Activated naive CD4-positive, alpha-beta T cell treated with anti-CD3 and anti-CD28 coated beads, Interleukin-2, amount 50 U/mL, for 24 hours (primary cell): Measurements from ENCODE around the gene TNFSF13.

Experiments used
- H3K27ac Mint-ChIP-seq: one replicate; pipeline ENCODE4 v1.8.0; 2021; ENCODE audit warnings: mild to moderate bottlenecking, mixed read lengths
- H3K27me3 Mint-ChIP-seq: one replicate; pipeline ENCODE4 v1.8.0; 2021; ENCODE audit warnings: mixed read lengths
- H3K36me3 Mint-ChIP-seq: one replicate; pipeline ENCODE4 v1.8.0; 2021; ENCODE audit warnings: mixed read lengths
- H3K4me1 Mint-ChIP-seq: one replicate; pipeline ENCODE4 v1.8.0; 2021; ENCODE audit warnings: mixed read lengths
- H3K4me3 Mint-ChIP-seq: one replicate; pipeline ENCODE4 v1.8.0; 2021; ENCODE audit warnings: mild to moderate bottlenecking, mixed read lengths
- H3K9me3 Mint-ChIP-seq: one replicate; pipeline ENCODE4 v1.8.0; 2021; ENCODE audit warnings: mixed read lengths

Gene TNFSF13, protein sequence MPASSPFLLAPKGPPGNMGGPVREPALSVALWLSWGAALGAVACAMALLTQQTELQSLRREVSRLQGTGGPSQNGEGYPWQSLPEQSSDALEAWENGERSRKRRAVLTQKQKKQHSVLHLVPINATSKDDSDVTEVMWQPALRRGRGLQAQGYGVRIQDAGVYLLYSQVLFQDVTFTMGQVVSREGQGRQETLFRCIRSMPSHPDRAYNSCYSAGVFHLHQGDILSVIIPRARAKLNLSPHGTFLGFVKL

DNA sequence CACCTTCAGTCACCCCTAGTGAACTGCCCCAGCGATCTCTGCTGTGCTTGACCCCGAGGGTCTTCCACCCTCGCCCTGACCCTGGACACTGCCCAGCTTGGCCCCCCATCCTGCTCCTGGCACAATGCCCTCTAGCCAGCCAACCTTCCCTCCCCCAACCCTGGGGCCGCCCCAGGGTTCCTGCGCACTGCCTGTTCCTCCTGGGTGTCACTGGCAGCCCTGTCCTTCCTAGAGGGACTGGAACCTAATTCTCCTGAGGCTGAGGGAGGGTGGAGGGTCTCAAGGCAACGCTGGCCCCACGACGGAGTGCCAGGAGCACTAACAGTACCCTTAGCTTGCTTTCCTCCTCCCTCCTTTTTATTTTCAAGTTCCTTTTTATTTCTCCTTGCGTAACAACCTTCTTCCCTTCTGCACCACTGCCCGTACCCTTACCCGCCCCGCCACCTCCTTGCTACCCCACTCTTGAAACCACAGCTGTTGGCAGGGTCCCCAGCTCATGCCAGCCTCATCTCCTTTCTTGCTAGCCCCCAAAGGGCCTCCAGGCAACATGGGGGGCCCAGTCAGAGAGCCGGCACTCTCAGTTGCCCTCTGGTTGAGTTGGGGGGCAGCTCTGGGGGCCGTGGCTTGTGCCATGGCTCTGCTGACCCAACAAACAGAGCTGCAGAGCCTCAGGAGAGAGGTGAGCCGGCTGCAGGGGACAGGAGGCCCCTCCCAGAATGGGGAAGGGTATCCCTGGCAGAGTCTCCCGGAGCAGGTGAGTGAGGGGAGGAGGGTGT, at the start of gene TNFSF13:
TNFSF13 (plus strand) TSS at position 207 of the 776 bp plus-strand sequence; CDS start at position 497, 290 bp downstream.
- Mint-ChIP-seq H3K27me3 (no peaks in the 10 kb centered on the region), H3K4me3 (peak within 1 kb of the TSS; percentile 44), H3K4me1 (peaks cover 67% of the 10 kb centered on the region), H3K9me3 (no peaks in the 10 kb centered on the region), H3K36me3 (peaks cover 5% of the 10 kb centered on the region), H3K27ac (peak within 1 kb of the TSS; percentile 76)

DNA sequence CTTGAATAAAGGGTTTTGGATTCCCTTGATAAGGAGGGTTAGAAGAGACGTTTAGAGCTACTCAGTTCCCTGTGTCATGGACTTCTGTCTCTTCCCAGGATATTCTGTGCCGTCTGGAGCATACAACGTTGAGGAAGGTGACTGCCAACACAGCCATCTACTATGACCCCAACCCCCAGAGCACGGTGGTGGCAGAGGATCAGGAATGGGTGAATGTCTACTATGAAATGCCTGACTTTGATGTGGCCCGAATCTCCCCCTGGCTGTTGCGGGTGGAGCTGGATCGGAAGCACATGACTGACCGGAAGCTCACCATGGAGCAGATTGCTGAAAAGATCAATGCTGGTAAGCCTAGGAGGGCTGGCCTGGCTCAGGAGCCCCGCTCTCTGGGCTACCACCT, 49.7 kb upstream of the TNFSF13 start:
- no peaks in the 10 kb centered on the region for H3K4me1 Mint-ChIP-seq
- H3K27ac Mint-ChIP-seq: no peak overlapping the region
- no peak overlapping the region for H3K4me3 Mint-ChIP-seq
- H3K36me3 Mint-ChIP-seq: peaks cover 10% of the 10 kb centered on the region
- H3K9me3 Mint-ChIP-seq: no peaks in the 10 kb centered on the region
- no peaks in the 10 kb centered on the region for H3K27me3 Mint-ChIP-seq

DNA sequence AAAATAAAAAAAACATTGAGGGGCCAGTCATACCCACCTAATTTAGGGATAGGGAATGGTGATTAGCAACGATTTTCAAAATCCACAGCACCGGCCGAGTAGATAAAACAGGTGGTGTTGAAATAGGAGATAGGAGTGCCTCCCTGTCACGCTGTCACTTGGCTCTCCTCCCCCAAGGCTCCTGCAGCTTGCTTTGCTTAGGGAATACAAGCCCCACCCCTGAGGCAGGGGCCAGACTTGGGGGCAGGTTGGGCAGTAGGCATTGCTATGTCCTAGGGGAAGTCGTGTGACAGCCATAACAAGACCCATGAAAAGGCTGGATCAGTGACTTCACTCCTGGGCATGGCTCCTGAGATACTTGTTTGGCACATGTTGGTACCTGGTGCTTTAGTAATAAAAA, 48.6 kb upstream of the TNFSF13 start:
- no peaks in the 10 kb centered on the region for H3K9me3 Mint-ChIP-seq
- H3K27me3 Mint-ChIP-seq: no peaks in the 10 kb centered on the region
- H3K4me3 Mint-ChIP-seq: no peak overlapping the region
- H3K4me1 Mint-ChIP-seq: peaks cover 4% of the 10 kb centered on the region
- no peak overlapping the region for H3K27ac Mint-ChIP-seq
- H3K36me3 Mint-ChIP-seq: peaks cover 6% of the 10 kb centered on the region

DNA sequence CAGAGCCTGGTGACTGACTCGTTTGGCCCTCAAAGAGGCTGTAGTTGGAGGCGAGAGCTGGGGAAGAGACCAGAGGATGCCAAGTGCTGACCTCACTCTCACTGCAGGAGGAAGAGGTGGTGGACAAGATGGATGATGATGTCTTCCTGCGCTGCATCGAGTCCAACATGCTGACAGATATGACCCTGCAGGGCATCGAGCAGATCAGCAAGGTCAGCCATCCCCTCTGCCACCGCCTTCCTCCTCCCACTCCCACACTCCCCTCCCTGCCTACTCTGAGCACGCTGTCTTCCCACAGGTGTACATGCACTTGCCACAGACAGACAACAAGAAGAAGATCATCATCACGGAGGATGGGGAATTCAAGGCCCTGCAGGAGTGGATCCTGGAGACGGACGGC, 47.4 kb upstream of the TNFSF13 start:
- H3K27me3 Mint-ChIP-seq: no peaks in the 10 kb centered on the region
- peaks cover 4% of the 10 kb centered on the region for H3K4me1 Mint-ChIP-seq
- H3K36me3 Mint-ChIP-seq: peaks cover 3% of the 10 kb centered on the region
- no peak overlapping the region for H3K27ac Mint-ChIP-seq
- no peak overlapping the region for H3K4me3 Mint-ChIP-seq
- no peaks in the 10 kb centered on the region for H3K9me3 Mint-ChIP-seq

DNA sequence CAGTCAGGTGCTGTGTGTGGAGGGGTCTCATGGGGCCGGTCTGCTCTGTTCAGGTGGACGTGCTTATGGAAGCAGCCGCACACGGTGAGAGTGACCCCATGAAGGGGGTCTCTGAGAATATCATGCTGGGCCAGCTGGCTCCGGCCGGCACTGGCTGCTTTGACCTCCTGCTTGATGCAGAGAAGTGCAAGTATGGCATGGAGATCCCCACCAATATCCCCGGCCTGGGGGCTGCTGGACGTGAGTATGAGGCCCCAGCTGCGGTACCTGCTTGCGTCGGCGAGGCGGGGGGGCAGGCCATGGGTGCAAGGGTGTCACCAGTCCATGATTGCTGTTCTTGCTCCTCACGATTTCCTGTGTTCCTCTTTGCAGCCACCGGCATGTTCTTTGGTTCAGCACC, 46.4 kb upstream of the TNFSF13 start:
- H3K27me3 Mint-ChIP-seq: no peaks in the 10 kb centered on the region
- peaks cover 4% of the 10 kb centered on the region for H3K4me1 Mint-ChIP-seq
- H3K4me3 Mint-ChIP-seq: no peak overlapping the region
- no peaks in the 10 kb centered on the region for H3K9me3 Mint-ChIP-seq
- H3K27ac Mint-ChIP-seq: peak overlapping the region; percentile 82
- peaks cover 3% of the 10 kb centered on the region for H3K36me3 Mint-ChIP-seq

DNA sequence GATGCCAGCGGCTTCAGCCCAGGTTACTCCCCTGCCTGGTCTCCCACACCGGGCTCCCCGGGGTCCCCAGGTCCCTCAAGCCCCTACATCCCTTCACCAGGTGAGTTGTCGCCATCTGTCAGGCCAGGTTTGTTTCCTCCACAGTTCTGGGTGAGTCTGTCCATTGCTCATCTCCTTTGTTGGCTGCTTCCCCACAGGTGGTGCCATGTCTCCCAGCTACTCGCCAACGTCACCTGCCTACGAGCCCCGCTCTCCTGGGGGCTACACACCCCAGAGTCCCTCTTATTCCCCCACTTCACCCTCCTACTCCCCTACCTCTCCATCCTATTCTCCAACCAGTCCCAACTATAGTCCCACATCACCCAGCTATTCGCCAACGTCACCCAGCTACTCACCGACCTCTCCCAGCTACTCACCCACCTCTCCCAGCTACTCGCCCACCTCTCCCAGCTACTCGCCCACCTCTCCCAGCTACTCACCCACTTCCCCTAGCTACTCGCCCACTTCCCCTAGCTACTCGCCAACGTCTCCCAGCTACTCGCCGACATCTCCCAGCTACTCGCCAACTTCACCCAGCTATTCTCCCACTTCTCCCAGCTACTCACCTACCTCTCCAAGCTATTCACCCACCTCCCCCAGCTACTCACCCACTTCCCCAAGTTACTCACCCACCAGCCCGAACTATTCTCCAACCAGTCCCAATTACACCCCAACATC, 45.6 kb upstream of the TNFSF13 start:
- peaks cover 4% of the 10 kb centered on the region for H3K4me1 Mint-ChIP-seq
- no peak overlapping the region for H3K27ac Mint-ChIP-seq
- H3K27me3 Mint-ChIP-seq: no peaks in the 10 kb centered on the region
- H3K9me3 Mint-ChIP-seq: no peaks in the 10 kb centered on the region
- peaks cover 3% of the 10 kb centered on the region for H3K36me3 Mint-ChIP-seq
- H3K4me3 Mint-ChIP-seq: no peak overlapping the region

DNA sequence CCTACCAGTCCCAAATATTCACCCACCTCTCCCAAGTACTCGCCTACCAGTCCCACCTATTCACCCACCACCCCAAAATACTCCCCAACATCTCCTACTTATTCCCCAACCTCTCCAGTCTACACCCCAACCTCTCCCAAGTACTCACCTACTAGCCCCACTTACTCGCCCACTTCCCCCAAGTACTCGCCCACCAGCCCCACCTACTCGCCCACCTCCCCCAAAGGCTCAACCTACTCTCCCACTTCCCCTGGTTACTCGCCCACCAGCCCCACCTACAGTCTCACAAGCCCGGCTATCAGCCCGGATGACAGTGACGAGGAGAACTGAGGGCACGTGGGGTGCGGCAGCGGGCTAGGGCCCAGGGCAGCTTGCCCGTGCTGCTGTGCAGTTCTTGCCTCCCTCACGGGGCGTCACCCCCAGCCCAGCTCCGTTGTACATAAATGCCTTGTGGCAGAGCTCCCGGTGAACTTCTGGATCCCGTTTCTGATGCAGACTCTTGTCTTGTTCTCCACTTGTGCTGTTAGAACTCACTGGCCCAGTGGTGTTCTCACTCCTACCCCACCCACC, 44.6 kb upstream of the TNFSF13 start:
- peaks cover 3% of the 10 kb centered on the region for H3K36me3 Mint-ChIP-seq
- H3K9me3 Mint-ChIP-seq: no peaks in the 10 kb centered on the region
- H3K4me3 Mint-ChIP-seq: no peak overlapping the region
- H3K27me3 Mint-ChIP-seq: no peaks in the 10 kb centered on the region
- peak overlapping the region; percentile 43 for H3K27ac Mint-ChIP-seq
- H3K4me1 Mint-ChIP-seq: peaks cover 4% of the 10 kb centered on the region

DNA sequence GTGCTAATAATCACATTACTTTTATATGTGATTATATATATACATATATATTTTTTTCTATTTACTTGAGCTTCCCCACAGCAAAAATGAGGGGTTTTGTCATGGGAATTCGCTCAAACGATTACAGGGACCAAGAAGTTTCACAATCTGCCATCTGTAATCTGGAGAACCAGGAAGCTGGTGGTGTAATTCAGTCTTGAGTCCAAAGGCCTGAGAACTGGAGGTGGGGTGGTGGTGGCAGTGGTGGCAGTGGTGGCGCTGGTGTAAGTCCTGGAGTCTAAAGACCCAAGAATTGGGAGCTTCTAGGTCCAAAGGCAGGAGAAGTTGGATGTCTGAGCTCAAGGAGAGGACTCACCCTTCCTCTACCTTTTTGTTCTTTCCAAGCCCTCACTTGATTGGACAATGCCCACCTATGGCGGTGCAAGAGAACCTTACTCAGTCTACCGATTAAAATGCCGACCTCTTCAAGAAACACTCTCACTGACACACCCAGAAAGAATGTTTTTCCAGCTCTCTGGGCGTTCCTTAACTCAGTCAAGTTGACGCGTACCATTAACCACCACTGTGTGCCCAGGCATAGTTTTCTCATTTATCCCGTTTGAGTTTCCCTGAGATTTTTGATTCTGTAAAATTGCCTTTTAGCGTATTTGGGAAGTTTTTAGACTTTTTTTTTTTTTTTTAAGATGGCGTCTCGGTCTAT, 42.5 kb upstream of the TNFSF13 start:
- H3K36me3 Mint-ChIP-seq: peaks cover 3% of the 10 kb centered on the region
- peaks cover 4% of the 10 kb centered on the region for H3K4me1 Mint-ChIP-seq

DNA sequence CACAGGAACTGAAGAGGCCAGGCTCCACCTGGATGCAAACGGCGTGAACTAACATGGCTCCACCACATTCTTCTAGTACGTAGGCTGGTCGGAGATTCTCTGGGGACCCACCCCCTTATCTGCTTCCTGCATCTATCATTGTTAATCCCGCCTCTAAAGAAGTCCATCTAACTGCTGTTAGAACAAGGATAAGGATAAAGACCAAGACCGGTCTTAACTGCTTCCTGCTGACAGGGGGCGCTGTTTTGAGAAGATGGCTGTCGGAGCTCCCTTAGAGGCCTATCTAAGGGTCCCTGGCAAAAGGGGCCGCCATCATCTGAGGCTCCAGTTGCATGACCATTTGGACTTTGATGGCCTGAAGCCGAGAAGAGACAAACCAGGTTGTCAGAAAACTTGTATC, 35.5 kb upstream of the TNFSF13 start:
- Mint-ChIP-seq H3K36me3 (no peaks in the 10 kb centered on the region), H3K27me3 (no peaks in the 10 kb centered on the region), H3K27ac (no peak overlapping the region), H3K4me1 (peaks cover 7% of the 10 kb centered on the region), H3K9me3 (no peaks in the 10 kb centered on the region), H3K4me3 (no peak overlapping the region)

More for the DNA sequence above, 42.5 kb upstream of the TNFSF13 start:
- Mint-ChIP-seq H3K27ac (peak overlapping the region; percentile 32), H3K4me3 (no peak overlapping the region), H3K9me3 (no peaks in the 10 kb centered on the region), H3K27me3 (no peaks in the 10 kb centered on the region)

DNA sequence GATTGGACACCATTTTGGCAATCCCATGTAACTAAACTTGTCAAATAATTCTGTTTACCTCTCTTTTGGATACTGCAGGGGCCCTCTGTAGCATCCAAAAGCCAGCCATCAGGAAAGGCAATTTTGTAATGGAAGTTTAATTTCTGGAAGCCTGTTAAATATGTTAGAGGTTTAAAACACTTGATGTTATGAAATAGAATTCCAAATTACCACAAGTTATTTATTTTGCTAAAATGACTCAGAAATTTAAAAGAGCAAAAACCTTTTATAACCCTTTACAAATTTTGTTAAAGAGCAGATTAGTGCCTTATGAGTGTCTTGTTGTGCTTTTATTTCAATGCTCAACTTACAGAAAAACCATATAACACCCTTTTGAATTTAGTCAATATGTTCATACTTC, 29.7 kb upstream of the TNFSF13 start:
- H3K9me3 Mint-ChIP-seq: no peaks in the 10 kb centered on the region
- no peak overlapping the region for H3K27ac Mint-ChIP-seq
- no peaks in the 10 kb centered on the region for H3K36me3 Mint-ChIP-seq
- no peaks in the 10 kb centered on the region for H3K4me1 Mint-ChIP-seq
- no peaks in the 10 kb centered on the region for H3K27me3 Mint-ChIP-seq
- H3K4me3 Mint-ChIP-seq: no peak overlapping the region

DNA sequence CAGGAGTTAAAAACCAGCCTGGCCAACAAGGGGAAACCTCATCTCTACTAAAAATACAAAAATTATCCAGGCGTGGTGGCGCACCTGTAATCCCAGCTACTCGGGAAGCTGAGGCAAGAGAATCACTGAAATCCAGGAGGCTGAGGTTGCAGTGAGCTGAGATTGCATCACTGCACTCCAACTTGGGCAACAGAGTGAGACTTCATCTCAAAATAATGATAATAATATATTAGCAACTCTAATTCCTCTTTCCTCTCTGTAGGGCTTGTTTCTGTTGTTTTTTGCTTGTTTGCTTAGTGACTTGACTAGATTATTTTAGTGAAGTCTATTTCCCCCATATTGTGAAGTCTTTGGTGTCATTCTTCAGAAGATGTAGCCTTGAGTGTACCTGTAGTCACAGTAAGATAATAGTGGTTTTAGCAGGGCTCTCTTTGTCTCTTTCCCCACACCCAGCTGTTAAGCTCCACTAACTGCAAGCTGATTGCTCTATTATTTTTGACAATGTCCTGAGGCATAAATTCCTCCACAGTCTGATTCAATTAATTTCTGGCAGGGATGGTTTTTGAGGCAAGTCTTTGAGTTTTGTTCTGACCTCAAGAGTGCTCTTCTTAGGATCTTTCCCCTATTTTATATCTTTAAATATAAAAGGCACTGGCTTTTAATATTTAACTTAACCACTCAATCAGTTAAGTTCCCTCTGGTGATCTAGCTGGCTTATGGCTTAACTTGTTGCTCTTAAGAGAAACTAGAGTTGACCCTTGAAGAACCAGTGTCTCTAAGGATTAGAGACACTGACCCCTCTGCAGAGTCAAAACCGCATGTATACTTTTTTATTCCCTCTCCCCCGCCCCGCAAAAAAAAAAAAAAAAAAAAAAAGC, 28.3 kb upstream of the TNFSF13 start:
- no peak overlapping the region for H3K27ac Mint-ChIP-seq
- H3K27me3 Mint-ChIP-seq: no peaks in the 10 kb centered on the region

DNA sequence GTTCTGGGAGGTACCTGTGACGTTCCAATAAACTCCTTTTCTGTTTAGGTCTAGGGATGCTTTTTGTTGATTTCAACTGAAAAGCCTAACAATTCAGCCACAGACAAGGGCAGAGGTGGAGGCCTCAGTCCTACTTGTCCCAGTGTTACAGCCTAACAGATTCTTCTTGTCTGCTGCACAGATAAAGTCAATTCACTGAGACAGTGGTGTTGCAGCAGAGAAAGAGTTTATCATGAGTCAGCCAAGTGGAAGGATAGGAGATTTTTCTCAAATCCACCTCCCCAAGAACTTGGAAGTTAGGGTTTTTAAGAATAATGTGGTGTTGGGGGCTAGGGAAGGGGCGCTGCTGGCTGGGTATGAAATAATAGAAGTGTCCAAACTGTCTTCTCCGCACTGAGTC, 20.5 kb upstream of the TNFSF13 start:
- Mint-ChIP-seq H3K27me3 (no peaks in the 10 kb centered on the region), H3K9me3 (no peaks in the 10 kb centered on the region), H3K4me3 (no peak overlapping the region), H3K36me3 (no peaks in the 10 kb centered on the region), H3K27ac (no peak overlapping the region), H3K4me1 (no peaks in the 10 kb centered on the region)

More for the DNA sequence above, 28.3 kb upstream of the TNFSF13 start:
- Mint-ChIP-seq H3K4me1 (no peaks in the 10 kb centered on the region), H3K9me3 (no peaks in the 10 kb centered on the region), H3K36me3 (no peaks in the 10 kb centered on the region), H3K4me3 (no peak overlapping the region)

DNA sequence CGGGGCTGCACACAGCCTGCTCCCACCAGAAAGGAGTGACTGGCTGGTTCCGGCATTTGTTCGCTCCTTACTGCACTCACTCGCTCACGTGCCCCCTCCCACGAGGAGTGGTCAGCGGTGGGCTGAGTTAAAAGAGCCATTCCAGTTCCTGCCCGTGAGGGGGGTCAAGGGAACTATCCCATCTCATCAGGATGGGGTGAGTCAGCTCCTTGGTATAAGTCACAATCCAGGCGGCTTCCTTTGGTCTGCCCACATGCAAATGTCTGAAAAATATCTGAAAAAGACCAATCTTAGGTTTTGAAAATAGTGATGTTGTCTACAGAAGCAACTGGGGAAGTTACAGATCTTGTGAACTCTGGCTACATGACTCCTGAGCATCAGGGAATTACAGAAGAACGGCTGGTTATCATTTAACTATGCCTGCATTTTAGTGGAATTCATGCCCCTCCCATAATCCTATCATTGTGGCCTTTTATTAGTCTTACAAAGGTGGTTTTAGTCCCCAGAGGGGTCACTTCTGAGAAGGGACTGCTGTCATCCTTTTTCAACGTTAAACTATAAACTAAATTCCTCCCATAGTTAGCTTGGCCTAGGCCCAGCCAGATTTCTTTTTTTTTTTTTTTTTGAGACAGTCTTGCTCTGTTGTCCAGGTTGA, 19.5 kb upstream of the TNFSF13 start:
- Mint-ChIP-seq H3K36me3 (no peaks in the 10 kb centered on the region), H3K27me3 (no peaks in the 10 kb centered on the region), H3K4me3 (no peak overlapping the region), H3K27ac (no peak overlapping the region), H3K9me3 (no peaks in the 10 kb centered on the region), H3K4me1 (no peaks in the 10 kb centered on the region)

DNA sequence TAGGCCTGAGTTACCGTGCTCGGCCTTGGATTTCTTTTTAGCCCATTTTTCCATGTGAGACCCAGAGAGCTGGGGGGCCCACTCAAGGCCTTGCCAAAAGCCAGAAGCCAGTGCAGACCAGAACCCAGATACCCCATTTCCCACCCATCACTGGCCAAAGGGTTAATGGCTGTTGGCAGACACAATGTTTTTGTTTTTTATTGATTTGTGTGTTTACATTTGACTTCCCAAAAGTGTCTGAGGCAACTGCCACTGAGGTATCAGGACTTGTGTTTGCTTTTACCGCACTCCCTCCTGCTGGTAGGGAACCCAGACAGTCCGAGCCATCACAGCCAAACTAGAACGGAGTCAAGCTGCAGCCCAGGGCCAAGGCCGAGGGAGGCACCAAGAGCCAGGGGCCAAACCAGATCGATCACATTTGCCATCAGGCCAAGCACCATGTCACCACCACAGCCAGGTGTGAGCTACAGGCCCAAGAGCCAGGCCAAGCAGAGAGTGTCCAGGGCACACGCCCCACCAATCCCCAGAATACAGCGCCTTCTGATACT, 17.4 kb upstream of the TNFSF13 start:
- Mint-ChIP-seq H3K36me3 (no peaks in the 10 kb centered on the region), H3K27ac (no peak overlapping the region), H3K4me1 (no peaks in the 10 kb centered on the region), H3K9me3 (no peaks in the 10 kb centered on the region), H3K4me3 (no peak overlapping the region), H3K27me3 (no peaks in the 10 kb centered on the region)
